Measurements from ENCODE around the gene SLC35C1. TPM values are rescaled to one million over a fixed set of nuclear protein-coding genes. Genes with fewer than 3 reads are reported as not detected.
A peak's percentile ranks its signal among the peaks of the same experiment; 100 is the strongest.
"Not testable (repeated sequence)": the region's sequence is repeated elsewhere in the genome, so short reads cannot be mapped to it uniquely, and the experiment has no call there.

The SLC35C1 gene
- total RNA-seq, 2 experiments from 2014 or later: 18.0 to 18.2 TPM

GRCh38 chr11:45820211-45820857, 15.4 kb downstream of the SLC35C1 start:
- Mint-ChIP-seq H3K27ac (peak overlapping the region; percentile 16), H3K4me1 (no peaks in the 10 kb centered on the region), H3K4me3 (no peak overlapping the region), H3K9me3 (no peaks in the 10 kb centered on the region), H3K36me3 (ENCODE audit: low read depth) (no peaks in the 10 kb centered on the region), H3K27me3 (peaks cover 3% of the 10 kb centered on the region)
- ChIA-PET POLR2A (no interaction called here), CTCF (interaction anchor here (0.6 kb wide), 1 partner anchor 668 kb away, joined by 3 read pairs; no protein-coding TSS in a partner anchor)
- no peak for DNase-seq

- not testable (repeated sequence) for H3K9me3 Mint-ChIP-seq
Measured at GRCh38 chr11:45826492-45826891, 21.5 kb downstream of the SLC35C1 start.

GRCh38 chr11:45827123-45827522, 22.2 kb downstream of the SLC35C1 start:
- Mint-ChIP-seq H3K27me3 (peaks cover 29% of the 10 kb centered on the region), H3K4me1 (peaks cover 9% of the 10 kb centered on the region), H3K9me3 (no peaks in the 10 kb centered on the region), H3K27ac (no peak overlapping the region), H3K36me3 (ENCODE audit: low read depth) (no peaks in the 10 kb centered on the region), H3K4me3 (no peak overlapping the region)
- ChIA-PET POLR2A (no interaction called here), CTCF (no interaction called here)
- DNase-seq: no peak

More at GRCh38 chr11:45826492-45826891, 21.5 kb downstream of the SLC35C1 start:
- H3K27ac Mint-ChIP-seq; POLR2A ChIA-PET; H3K36me3 Mint-ChIP-seq (ENCODE audit: low read depth); H3K4me3 Mint-ChIP-seq; DNase-seq; H3K4me1 Mint-ChIP-seq; CTCF ChIA-PET: not testable (repeated sequence)
- peaks cover 29% of the 10 kb centered on the region for H3K27me3 Mint-ChIP-seq

GRCh38 chr11:45828996-45829395, 24.0 kb downstream of the SLC35C1 start:
- POLR2A ChIA-PET: no interaction called here
- Mint-ChIP-seq H3K27ac (no peak overlapping the region), H3K4me3 (no peak overlapping the region), H3K27me3 (peaks cover 29% of the 10 kb centered on the region), H3K36me3 (ENCODE audit: low read depth) (no peaks in the 10 kb centered on the region), H3K9me3 (no peaks in the 10 kb centered on the region), H3K4me1 (peaks cover 23% of the 10 kb centered on the region)
- CTCF ChIA-PET: interaction anchor here (1.0 to 3.1 kb wide), 4 partner anchors 12 to 58 kb away, joined by 3 to 9 read pairs (median 4); no protein-coding TSS in a partner anchor
- DNase-seq: no peak

DNA sequence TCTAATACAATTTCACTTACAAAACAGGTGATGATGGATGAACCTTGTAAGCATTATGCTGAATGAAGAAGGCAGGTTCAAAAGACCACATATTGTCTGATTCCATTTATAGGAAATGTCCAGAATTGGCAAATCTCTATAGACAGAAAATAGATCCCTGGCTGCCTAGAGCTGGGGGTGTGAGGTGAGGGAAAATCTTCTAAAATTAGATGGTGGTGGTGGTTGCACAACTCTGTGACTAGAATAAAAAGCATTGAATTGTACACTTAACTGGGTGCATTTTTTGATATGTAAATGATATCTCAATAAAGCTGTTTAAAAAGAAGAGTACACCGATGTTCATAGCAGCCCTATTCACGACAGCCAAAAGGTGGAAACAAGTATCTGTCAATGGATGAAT, 25.6 kb downstream of the SLC35C1 start:
- Mint-ChIP-seq H3K9me3 (no peaks in the 10 kb centered on the region), H3K4me3 (no peak overlapping the region), H3K36me3 (ENCODE audit: low read depth) (peaks cover 1% of the 10 kb centered on the region), H3K4me1 (peaks cover 32% of the 10 kb centered on the region), H3K27me3 (peaks cover 25% of the 10 kb centered on the region), H3K27ac (no peak overlapping the region)
- no peak for DNase-seq
- POLR2A ChIA-PET: no interaction called here
- CTCF ChIA-PET: interaction anchor here (1.2 to 3.1 kb wide), 2 partner anchors 12 to 13 kb away, joined by 3 to 9 read pairs; no protein-coding TSS in a partner anchor

DNA sequence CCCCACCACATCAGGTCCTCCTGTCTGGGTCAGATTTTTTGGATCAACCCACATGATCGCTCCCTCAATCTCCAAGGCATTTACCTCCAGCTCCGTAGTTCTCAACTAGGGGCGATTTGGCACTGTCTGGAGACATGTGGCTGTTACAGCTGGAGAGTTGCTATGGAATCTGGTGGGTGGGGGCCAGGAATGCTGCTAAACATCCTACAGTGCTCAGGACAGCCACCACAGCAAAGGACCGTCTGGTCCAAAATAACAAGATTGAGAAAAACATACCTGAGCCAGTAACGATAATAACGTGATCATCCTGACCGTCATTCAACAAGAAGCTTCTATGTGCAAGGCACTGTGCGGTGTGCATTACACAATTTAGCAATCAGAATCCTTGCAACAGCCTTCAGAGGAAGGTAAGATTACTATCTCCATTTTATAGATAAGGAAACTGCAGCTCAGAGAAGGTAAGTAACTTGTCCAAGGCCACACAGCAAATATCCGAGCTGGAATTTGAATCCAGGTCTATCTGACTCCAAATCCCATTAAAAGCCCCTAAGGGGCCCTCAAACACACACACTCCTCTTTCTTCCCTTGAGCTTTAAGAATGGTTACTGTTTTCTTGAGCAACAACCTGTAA, 28.0 kb downstream of the SLC35C1 start:
- peaks cover 22% of the 10 kb centered on the region for H3K27me3 Mint-ChIP-seq
- H3K4me3 Mint-ChIP-seq: no peak overlapping the region
- H3K4me1 Mint-ChIP-seq: peaks cover 38% of the 10 kb centered on the region
- H3K36me3 Mint-ChIP-seq (ENCODE audit: low read depth): peaks cover 7% of the 10 kb centered on the region
- no peaks in the 10 kb centered on the region for H3K9me3 Mint-ChIP-seq
- ChIA-PET CTCF (interaction anchor here (1.4 kb wide), 1 partner anchor 10 kb away, joined by 7 read pairs; no protein-coding TSS in a partner anchor), POLR2A (no interaction called here)
- H3K27ac Mint-ChIP-seq: no peak overlapping the region
- no peak for DNase-seq

DNA sequence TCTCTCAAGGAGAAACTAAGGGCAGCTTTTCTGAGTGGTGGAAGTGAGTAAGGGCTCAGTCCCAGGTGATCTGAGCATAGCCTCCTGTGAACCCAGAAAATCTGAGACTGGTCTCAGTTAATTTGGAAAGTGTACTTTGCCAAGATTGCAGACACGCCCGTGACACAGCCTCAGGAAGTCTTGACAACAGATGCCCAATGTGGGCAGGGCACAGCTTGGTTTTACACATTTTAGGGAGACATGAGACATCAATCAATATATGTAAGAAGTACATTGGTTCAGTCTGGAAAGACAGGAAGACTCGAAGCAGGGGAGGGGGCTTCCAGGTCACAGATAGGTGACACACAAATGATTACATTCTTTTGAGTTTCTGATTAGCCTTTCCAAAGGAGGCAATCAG, 28.8 kb downstream of the SLC35C1 start:
- DNase-seq: no peak
- ChIA-PET CTCF (interaction anchor here (0.6 to 2.0 kb wide), 4 partner anchors 9 to 461 kb away, joined by 3 to 9 read pairs (median 6); partner anchors contain the start of gene CRY2), POLR2A (no interaction called here)
- peaks cover 7% of the 10 kb centered on the region for H3K36me3 Mint-ChIP-seq (ENCODE audit: low read depth)
- H3K27me3 Mint-ChIP-seq: peaks cover 20% of the 10 kb centered on the region
- peak overlapping the region; percentile 88 for H3K27ac Mint-ChIP-seq
- peak overlapping the region; percentile 74 for H3K4me3 Mint-ChIP-seq
- H3K4me1 Mint-ChIP-seq: peaks cover 38% of the 10 kb centered on the region
- H3K9me3 Mint-ChIP-seq: peaks cover 2% of the 10 kb centered on the region

- Mint-ChIP-seq H3K4me1 (peaks cover 38% of the 10 kb centered on the region), H3K27me3 (peaks cover 18% of the 10 kb centered on the region), H3K36me3 (ENCODE audit: low read depth) (peaks cover 7% of the 10 kb centered on the region), H3K9me3 (peaks cover 2% of the 10 kb centered on the region), H3K4me3 (peak overlapping the region; percentile 74), H3K27ac (peak overlapping the region; percentile 88)
- CTCF ChIA-PET: interaction anchor here (0.6 to 2.0 kb wide), 7 partner anchors 10 to 1870 kb away, joined by 3 to 9 read pairs (median 5); partner anchors contain the start of gene CRY2
- DNase-seq: peak; percentile 62
- POLR2A ChIA-PET: no interaction called here
Measured at GRCh38 chr11:45834298-45834756, 29.4 kb downstream of the SLC35C1 start.

DNA sequence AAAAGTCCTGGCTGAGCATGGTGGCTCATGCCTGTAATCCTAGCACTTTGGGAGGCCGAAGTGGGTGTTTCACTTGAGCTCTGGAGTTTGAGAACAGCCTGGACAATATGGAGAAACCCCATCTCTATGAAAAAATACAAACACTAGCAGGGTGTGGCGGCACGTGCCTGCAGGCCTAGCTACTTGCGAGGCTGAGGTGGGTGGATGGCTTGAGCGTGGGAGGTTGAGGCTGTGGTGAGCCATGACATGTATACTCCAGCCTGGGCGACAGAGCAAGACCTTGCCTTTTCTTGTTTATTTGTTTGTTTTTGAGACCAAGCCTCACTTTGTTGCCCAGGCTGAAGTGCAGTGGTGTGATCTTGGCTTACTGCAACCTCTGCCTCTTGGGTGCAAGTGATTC, 34.3 kb downstream of the SLC35C1 start:
- Mint-ChIP-seq H3K27ac (no peak overlapping the region), H3K4me1 (peaks cover 30% of the 10 kb centered on the region), H3K27me3 (peaks cover 24% of the 10 kb centered on the region), H3K9me3 (peaks cover 2% of the 10 kb centered on the region), H3K36me3 (ENCODE audit: low read depth) (peaks cover 7% of the 10 kb centered on the region), H3K4me3 (no peak overlapping the region)
- POLR2A ChIA-PET: no interaction called here
- CTCF ChIA-PET: no interaction called here
- no peak for DNase-seq

DNA sequence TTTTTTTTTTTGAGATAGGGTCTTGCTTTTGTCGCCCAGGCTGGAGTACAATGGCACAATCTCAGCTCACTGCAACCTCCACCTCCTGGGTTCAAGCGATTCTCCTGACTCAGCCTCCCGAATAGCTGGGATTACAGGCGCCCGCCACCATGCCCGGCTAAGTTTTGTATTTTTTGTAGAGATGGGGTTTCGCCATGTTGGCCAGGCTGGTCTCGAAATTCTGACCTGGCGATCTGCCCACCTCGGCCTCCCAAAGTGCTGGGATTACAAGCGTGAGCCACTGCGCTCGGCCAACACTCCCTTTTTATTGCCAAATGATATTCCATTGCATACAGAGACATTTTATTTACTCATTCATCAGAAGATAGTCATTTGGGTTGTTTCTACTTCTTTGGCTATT, 35.3 kb downstream of the SLC35C1 start:
- peaks cover 26% of the 10 kb centered on the region for H3K27me3 Mint-ChIP-seq
- H3K4me1 Mint-ChIP-seq: peaks cover 24% of the 10 kb centered on the region
- CTCF ChIA-PET; H3K27ac Mint-ChIP-seq; H3K36me3 Mint-ChIP-seq (ENCODE audit: low read depth); H3K4me3 Mint-ChIP-seq; DNase-seq; POLR2A ChIA-PET; H3K9me3 Mint-ChIP-seq: not testable (repeated sequence)

DNA sequence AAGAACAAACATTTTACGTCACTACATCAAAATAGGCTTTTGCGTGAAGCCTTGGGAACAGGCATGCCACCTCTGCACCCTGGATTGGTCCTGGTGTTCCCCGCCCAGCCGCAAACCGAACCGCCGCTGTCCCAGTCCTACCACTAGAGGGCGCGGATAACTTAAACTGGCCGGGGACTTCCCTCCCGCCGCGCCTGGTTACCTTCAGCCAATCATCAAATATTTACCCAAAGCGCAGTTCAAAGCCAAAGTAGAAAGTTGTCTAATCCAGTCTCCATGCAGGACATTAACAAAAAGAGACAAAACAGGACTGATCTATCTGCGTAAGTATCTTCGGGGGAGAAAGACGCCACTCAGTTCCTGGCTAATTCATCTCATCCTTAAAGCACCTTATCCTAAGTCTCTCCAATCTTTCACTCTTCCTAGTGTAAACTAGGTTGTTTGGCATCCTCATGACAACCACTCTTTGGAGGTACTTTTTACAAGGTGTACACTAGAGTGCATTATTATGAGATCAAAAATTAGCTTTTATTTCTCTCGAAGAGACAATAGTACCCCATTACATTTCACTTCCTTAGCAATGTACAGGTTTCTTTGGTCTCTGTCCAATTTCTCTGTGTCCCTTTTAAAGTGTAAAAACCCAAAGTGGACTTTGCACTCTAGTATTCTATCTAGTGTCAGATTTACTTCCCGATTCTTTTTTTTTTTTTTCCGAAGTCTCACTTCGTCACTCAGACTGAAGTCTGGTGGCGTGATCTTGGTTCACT, 38.4 kb downstream of the SLC35C1 start:
- peaks cover under 1% of the 10 kb centered on the region for H3K9me3 Mint-ChIP-seq

GRCh38 chr11:45844822-45845578, 40.1 kb downstream of the SLC35C1 start:
- Mint-ChIP-seq H3K36me3 (ENCODE audit: low read depth) (no peaks in the 10 kb centered on the region), H3K4me1 (peaks cover 48% of the 10 kb centered on the region), H3K27ac (no peak overlapping the region), H3K27me3 (peaks cover 15% of the 10 kb centered on the region), H3K4me3 (no peak overlapping the region), H3K9me3 (no peaks in the 10 kb centered on the region)
- DNase-seq: no peak
- CTCF ChIA-PET: interaction anchor here (0.6 to 1.2 kb wide), 3 partner anchors 10 to 1421 kb away, joined by 3 to 6 read pairs (median 4); no protein-coding TSS in a partner anchor
- POLR2A ChIA-PET: interaction anchor here (0.6 kb wide), 1 partner anchor 10 kb away, joined by 4 read pairs; no protein-coding TSS in a partner anchor

More for the DNA sequence above, 38.4 kb downstream of the SLC35C1 start:
- peaks cover 37% of the 10 kb centered on the region for H3K4me1 Mint-ChIP-seq
- POLR2A ChIA-PET: no interaction called here
- CTCF ChIA-PET: interaction anchor here (0.5 to 2.2 kb wide), 11 partner anchors 10 to 163 kb away, joined by 3 to 10 read pairs (median 4); partner anchors contain the start of genes PEX16 and SLC35C1
- H3K27ac Mint-ChIP-seq: peak overlapping the region; percentile 28
- H3K27me3 Mint-ChIP-seq: peaks cover 15% of the 10 kb centered on the region
- H3K4me3 Mint-ChIP-seq: no peak overlapping the region
- no peaks in the 10 kb centered on the region for H3K36me3 Mint-ChIP-seq (ENCODE audit: low read depth)
- DNase-seq: peak; percentile 94

Data from activated CD4-positive, alpha-beta T cell treated with anti-CD3 and anti-CD28 coated beads, Interleukin-2, amount 10 ng/mL, durations not matched to agents 7 days and 5 days (primary cell).